HG02981 (cell line): ENCODE data around the gene CYP2A7.
"Not testable (repeated sequence)": the region's sequence is repeated elsewhere in the genome, so short reads cannot be mapped to it uniquely, and the experiment has no call there.

Source experiments
- ATAC-seq: cut with Tn5 transposase; IDR thresholded peaks from one replicate; pipeline ENCODE4 v1.9.1; 2021; ENCODE audit warnings: mild to moderate bottlenecking, moderate library complexity; ENCODE audit not compliant: unreplicated experiment

The CYP2A7 gene

GRCh38 chr19:40899964-40900363 lies 17.9 kb upstream of the CYP2A7 start:
- not testable (repeated sequence) for ATAC-seq

- not testable (repeated sequence) for ATAC-seq
Observed at GRCh38 chr19:40896843-40897789, 15.1 kb upstream of the CYP2A7 start.

GRCh38 chr19:40896418-40896796 lies 14.4 kb upstream of the CYP2A7 start:
- ATAC-seq: no peak

- ATAC-seq: no peak
Observed at GRCh38 chr19:40893112-40893511, 11.1 kb upstream of the CYP2A7 start.

- ATAC-seq: no peak
Observed at GRCh38 chr19:40889366-40889765, 7.3 kb upstream of the CYP2A7 start.

GRCh38 chr19:40888191-40888590 lies 6.2 kb upstream of the CYP2A7 start:
- no peak for ATAC-seq

- not testable (repeated sequence) for ATAC-seq
Observed at GRCh38 chr19:40884187-40884931, 2.3 kb upstream of the CYP2A7 start.

- ATAC-seq: not testable (repeated sequence)
Observed at GRCh38 chr19:40879349-40879748, 2.7 kb downstream of the CYP2A7 start.

- ATAC-seq: not testable (repeated sequence)
Observed at GRCh38 chr19:40875526-40875951, 6.5 kb downstream of the CYP2A7 start.

GRCh38 chr19:40874874-40875273 lies 7.2 kb downstream of the CYP2A7 start:
- not testable (repeated sequence) for ATAC-seq

- not testable (repeated sequence) for ATAC-seq
Observed at GRCh38 chr19:40873873-40874272, 8.2 kb downstream of the CYP2A7 start.

- ATAC-seq: no peak
Observed at GRCh38 chr19:40872209-40872608, 9.8 kb downstream of the CYP2A7 start.

GRCh38 chr19:40867701-40868100 lies 14.3 kb downstream of the CYP2A7 start:
- ATAC-seq: no peak

GRCh38 chr19:40864739-40865496 lies 17.1 kb downstream of the CYP2A7 start:
- ATAC-seq: not testable (repeated sequence)

- no peak for ATAC-seq
Observed at GRCh38 chr19:40862785-40863184, 19.2 kb downstream of the CYP2A7 start.

- ATAC-seq: no peak
Observed at GRCh38 chr19:40862333-40862732, 19.7 kb downstream of the CYP2A7 start.

- no peak for ATAC-seq
Observed at GRCh38 chr19:40858109-40858508, 23.9 kb downstream of the CYP2A7 start.

GRCh38 chr19:40852467-40853152 lies 29.4 kb downstream of the CYP2A7 start:
- ATAC-seq: not testable (repeated sequence)

GRCh38 chr19:40850277-40850676 lies 31.8 kb downstream of the CYP2A7 start, which contains the start of gene CYP2A6:
Gene CYP2A6, minus strand, starts transcription at chr19:40850447. Its CDS starts 21 bp downstream, at chr19:40850426.
- not testable (repeated sequence) for ATAC-seq

- not testable (repeated sequence) for ATAC-seq
Observed at GRCh38 chr19:40846722-40847121, 35.3 kb downstream of the CYP2A7 start.
